ENCODE measurements around the gene HACL1.

HACL1 gene

DNA sequence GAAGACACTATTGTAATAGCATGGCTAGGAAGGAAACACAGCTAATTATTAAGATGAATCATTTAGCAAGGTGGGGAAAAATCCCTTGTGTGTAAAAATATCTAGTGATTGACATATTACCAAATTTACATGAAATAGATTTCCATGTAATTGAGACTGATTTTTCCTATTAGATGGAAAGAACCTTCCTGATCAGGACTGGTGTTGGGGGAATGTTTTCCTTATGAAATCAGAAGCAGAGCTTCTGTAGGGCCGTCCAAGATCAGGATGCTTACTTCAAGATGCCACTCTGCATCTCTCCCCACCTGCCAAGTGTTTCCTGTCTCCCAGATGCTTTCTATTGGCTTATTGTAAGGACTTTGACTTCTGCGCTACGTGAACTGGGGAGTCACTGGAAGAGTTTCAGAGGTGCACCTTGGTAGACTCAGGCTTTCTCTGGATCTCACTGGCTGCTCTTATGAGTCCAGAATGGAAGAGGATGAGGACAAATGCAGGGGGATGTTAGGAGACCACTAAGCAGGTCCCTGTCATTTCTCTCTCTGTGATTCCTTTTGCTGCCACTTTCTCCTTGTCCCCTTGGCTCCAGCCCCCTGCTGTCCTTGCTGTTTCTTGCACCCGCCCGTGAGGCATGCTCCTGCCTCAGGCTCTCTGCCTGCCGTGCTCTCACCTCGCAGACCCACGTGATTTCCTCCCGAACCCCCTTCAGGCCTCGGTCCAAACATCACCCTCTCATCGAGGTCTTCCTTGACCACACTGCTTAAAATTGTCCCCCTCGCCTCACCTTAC, 30.2 kb upstream of the HACL1 start:
- no peak overlapping the region for H3K4me3 ChIP-seq (ENCODE audit: severe bottlenecking)
- peaks cover 50% of the 10 kb centered on the region for H3K4me1 ChIP-seq (ENCODE audit: insufficient read depth, poor library complexity, severe bottlenecking)
- TF ChIP-seq, protein P1, sequence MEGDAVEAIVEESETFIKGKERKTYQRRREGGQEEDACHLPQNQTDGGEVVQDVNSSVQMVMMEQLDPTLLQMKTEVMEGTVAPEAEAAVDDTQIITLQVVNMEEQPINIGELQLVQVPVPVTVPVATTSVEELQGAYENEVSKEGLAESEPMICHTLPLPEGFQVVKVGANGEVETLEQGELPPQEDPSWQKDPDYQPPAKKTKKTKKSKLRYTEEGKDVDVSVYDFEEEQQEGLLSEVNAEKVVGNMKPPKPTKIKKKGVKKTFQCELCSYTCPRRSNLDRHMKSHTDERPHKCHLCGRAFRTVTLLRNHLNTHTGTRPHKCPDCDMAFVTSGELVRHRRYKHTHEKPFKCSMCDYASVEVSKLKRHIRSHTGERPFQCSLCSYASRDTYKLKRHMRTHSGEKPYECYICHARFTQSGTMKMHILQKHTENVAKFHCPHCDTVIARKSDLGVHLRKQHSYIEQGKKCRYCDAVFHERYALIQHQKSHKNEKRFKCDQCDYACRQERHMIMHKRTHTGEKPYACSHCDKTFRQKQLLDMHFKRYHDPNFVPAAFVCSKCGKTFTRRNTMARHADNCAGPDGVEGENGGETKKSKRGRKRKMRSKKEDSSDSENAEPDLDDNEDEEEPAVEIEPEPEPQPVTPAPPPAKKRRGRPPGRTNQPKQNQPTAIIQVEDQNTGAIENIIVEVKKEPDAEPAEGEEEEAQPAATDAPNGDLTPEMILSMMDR (IDR thresholded peaks at IDR 0.05; ENCODE audit: poor library complexity, severe bottlenecking), result no peak
- no peaks in the 10 kb centered on the region for H3K36me3 ChIP-seq (ENCODE audit: low read depth)
- ATAC-seq (ENCODE audit: low read depth), result no peak
- H3K27me3 ChIP-seq (ENCODE audit: insufficient read depth, poor library complexity, severe bottlenecking), result no peaks in the 10 kb centered on the region
- no peaks in the 10 kb centered on the region for H3K9me3 ChIP-seq (ENCODE audit: severe bottlenecking)
- peak overlapping the region; percentile 95 for H3K27ac ChIP-seq (ENCODE audit: poor library complexity, severe bottlenecking)
- DNase-seq (ENCODE audit: low spot score), result no peak

DNA sequence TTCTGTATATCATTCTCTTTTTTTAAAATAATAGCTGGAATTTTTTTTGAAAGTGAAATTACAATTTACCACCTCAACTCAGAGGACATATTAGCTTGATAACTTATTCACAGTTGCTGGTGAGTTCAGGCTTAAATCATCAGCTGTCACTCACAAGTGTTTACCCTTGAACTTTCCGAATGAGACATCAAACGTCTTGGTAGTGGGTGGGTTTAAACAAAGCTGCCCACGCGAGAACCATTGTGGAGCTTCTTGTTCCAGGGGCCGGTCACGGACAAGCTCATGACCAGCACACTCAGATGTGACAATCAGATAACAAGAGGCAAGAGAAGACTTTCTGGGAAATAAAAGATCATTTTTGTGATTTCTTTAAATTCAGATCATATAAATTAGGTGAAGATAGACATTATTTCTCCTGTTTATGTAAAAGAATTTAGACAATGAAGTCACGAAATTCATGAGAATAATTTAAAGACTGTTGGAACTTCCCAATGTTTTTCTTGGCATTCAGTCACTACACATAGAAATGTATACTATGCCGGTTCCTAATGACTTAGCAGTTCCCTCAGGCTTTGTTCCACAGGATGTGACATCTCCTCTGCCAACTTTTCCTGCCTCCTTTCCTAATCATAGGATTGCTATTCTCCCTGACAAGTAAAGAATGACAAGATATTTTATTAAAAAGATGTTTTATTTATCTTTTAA, 29.4 kb upstream of the HACL1 start:
- TF ChIP-seq, protein P1 (IDR thresholded peaks at IDR 0.05; ENCODE audit: poor library complexity, severe bottlenecking), result no peak
- H3K4me3 ChIP-seq (ENCODE audit: severe bottlenecking), result no peak overlapping the region
- H3K4me1 ChIP-seq (ENCODE audit: insufficient read depth, poor library complexity, severe bottlenecking), result peaks cover 44% of the 10 kb centered on the region
- peak overlapping the region; percentile 95 for H3K27ac ChIP-seq (ENCODE audit: poor library complexity, severe bottlenecking)
- no peaks in the 10 kb centered on the region for H3K36me3 ChIP-seq (ENCODE audit: low read depth)
- ATAC-seq (ENCODE audit: low read depth), result peak; percentile 67
- no peaks in the 10 kb centered on the region for H3K27me3 ChIP-seq (ENCODE audit: insufficient read depth, poor library complexity, severe bottlenecking)
- no peaks in the 10 kb centered on the region for H3K9me3 ChIP-seq (ENCODE audit: severe bottlenecking)
- no peak for DNase-seq (ENCODE audit: low spot score)

DNA sequence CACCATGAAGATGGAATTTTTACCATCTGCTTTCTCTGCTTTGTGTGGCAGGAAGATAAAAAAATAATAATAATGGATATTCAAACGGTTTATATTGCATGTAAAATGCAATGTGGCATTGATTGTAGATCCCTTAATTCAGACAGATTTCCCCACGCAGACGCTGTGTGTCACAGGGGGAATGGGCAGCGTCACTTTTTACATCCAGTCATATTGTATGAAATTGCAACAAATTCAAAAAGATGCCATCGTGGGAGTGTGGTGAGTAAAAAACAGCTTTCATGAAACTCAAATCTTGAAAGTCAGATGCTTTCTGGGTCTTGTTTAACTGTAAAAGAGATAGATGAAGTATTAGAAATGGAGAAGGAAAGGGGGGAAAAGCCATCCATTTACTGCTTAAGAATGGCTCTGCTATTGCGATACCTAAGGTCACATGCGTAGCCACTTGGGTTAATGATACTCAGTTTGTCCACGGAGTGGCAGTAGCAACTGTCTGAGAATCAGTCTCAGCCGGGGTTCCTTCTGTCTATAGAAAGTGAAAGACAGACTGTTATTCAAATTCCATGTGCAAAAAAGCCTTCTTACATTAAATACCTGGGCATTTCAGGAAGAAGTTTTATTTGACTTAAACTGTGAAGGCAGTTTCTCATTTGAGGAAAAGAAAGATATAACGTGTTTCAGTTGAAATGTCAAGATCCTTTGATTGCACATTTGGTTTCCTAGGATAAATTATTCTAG, 28.7 kb upstream of the HACL1 start:
- H3K4me1 ChIP-seq (ENCODE audit: insufficient read depth, poor library complexity, severe bottlenecking), result peaks cover 37% of the 10 kb centered on the region

DNA sequence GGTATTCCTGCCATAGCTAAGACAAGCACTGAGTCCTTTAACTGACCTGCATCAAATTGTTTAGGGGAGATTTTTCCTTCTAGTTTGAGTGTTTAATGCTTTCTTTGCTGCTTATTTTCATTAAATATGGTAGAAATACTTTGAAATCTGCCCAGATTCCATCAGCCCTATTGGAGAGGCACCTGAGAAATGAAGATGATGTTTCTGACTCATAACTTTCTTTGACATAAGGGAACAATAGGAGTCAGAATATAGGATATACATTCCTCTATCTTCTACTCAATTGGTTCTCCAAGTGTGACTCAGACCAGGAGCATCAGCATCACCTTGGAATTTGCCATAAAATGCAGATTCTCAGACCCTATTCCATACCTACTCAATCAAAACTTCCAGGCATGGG, 27.6 kb upstream of the HACL1 start:
- DNase-seq (ENCODE audit: low spot score) (no peak), ATAC-seq (ENCODE audit: low read depth) (peak; percentile 34; the same call in 1 of the 3 replicates)
- no peaks in the 10 kb centered on the region for H3K27me3 ChIP-seq (ENCODE audit: insufficient read depth, poor library complexity, severe bottlenecking)
- H3K36me3 ChIP-seq (ENCODE audit: low read depth), result no peaks in the 10 kb centered on the region
- no peaks in the 10 kb centered on the region for H3K9me3 ChIP-seq (ENCODE audit: severe bottlenecking)
- H3K4me1 ChIP-seq (ENCODE audit: insufficient read depth, poor library complexity, severe bottlenecking), result peaks cover 27% of the 10 kb centered on the region
- no peak overlapping the region for H3K27ac ChIP-seq (ENCODE audit: poor library complexity, severe bottlenecking)
- H3K4me3 ChIP-seq (ENCODE audit: severe bottlenecking), result no peak overlapping the region
- TF ChIP-seq, protein P1 (IDR thresholded peaks at IDR 0.05; ENCODE audit: poor library complexity, severe bottlenecking), result no peak

More for the DNA sequence above, 28.7 kb upstream of the HACL1 start:
- DNase-seq (ENCODE audit: low spot score) (no peak), ATAC-seq (ENCODE audit: low read depth) (peak; percentile 85)
- Histone ChIP-seq H3K27ac (ENCODE audit: poor library complexity, severe bottlenecking) (peak overlapping the region; percentile 95), H3K9me3 (ENCODE audit: severe bottlenecking) (no peaks in the 10 kb centered on the region), H3K27me3 (ENCODE audit: insufficient read depth, poor library complexity, severe bottlenecking) (no peaks in the 10 kb centered on the region), H3K4me3 (ENCODE audit: severe bottlenecking) (no peak overlapping the region), H3K36me3 (ENCODE audit: low read depth) (no peaks in the 10 kb centered on the region)
- TF ChIP-seq, protein P1 (IDR thresholded peaks at IDR 0.05; ENCODE audit: poor library complexity, severe bottlenecking), result peak; percentile 94
